DMS153 (cell line): Measurements from ENCODE around the gene NOPCHAP1.
A peak's percentile ranks its signal among the peaks of the same experiment; 100 is the strongest.

Experiments used
- DNase-seq: peaks from one replicate; lab custom pipeline; 2025; lab: John Stamatoyannopoulos, UW

NOPCHAP1 gene

GRCh38 chr12:105020241-105020962 is 34.3 kb downstream of the NOPCHAP1 start:
- DNase-seq, result peak; percentile 80

- no peak for DNase-seq
Observed at GRCh38 chr12:105024928-105025327, 38.8 kb downstream of the NOPCHAP1 start.

- no peak for DNase-seq
Observed at GRCh38 chr12:105025890-105026289, 39.8 kb downstream of the NOPCHAP1 start.

- DNase-seq, result peak; percentile 24
Observed at GRCh38 chr12:105026411-105026810, 40.3 kb downstream of the NOPCHAP1 start.

GRCh38 chr12:105030820-105031807 is 45.0 kb downstream of the NOPCHAP1 start:
- peak; percentile 15 for DNase-seq

GRCh38 chr12:105032703-105033357 is 46.7 kb downstream of the NOPCHAP1 start:
- DNase-seq, result no peak

- DNase-seq, result no peak
Observed at GRCh38 chr12:105033851-105034250, 47.7 kb downstream of the NOPCHAP1 start.
